Loucy (cell line): Measurements from ENCODE around the gene POLR3B.

ENCODE experiments used
- H2AFZ ChIP-seq: fragments of 200-600 bp; sonication (generic); 2 replicates; pipeline ENCODE4 v1.6.0; 2016; ENCODE audit warnings: antibody characterized with exemption, mild to moderate bottlenecking, low read length, moderate library complexity
- H3F3A ChIP-seq: fragments of 200-600 bp; 2 replicates; pipeline ENCODE4 v1.6.0; 2016; ENCODE audit warnings: antibody characterized with exemption, low read depth, mild to moderate bottlenecking
- H3K27me3 ChIP-seq: fragments of 200-600 bp; sonication (generic); 2 replicates; pipeline ENCODE4 v1.6.1; 2014; ENCODE audit warnings: low read length, mild to moderate bottlenecking; ENCODE audit not compliant: insufficient read depth, poor library complexity, severe bottlenecking
- H3K36me3 ChIP-seq: fragments of 200-600 bp; sonication (generic); 2 replicates; pipeline ENCODE4 v1.6.1; 2016; ENCODE audit warnings: low read length; ENCODE audit not compliant: insufficient read depth
- H3K4me1 ChIP-seq: fragments of 200-600 bp; sonication (generic); 2 replicates; pipeline ENCODE4 v1.5.1; 2014; ENCODE audit warnings: low read length, mild to moderate bottlenecking; ENCODE audit not compliant: insufficient read depth, poor library complexity, severe bottlenecking
- H3K4me2 ChIP-seq: fragments of 200-600 bp; sonication (generic); 2 replicates; pipeline ENCODE4 v1.6.0; 2014; ENCODE audit warnings: antibody characterized with exemption, low read length, low read depth, mild to moderate bottlenecking; ENCODE audit not compliant: poor library complexity, severe bottlenecking
- H3K4me3 ChIP-seq: fragments of 200-600 bp; sonication (generic); 2 replicates; pipeline ENCODE4 v1.5.1; 2014; ENCODE audit warnings: low read length, mild to moderate bottlenecking, mixed read lengths; ENCODE audit not compliant: poor library complexity, severe bottlenecking
- H3K79me2 ChIP-seq: fragments of 200-600 bp; sonication (generic); 2 replicates; pipeline ENCODE4 v1.6.1; 2014; ENCODE audit warnings: low read length; ENCODE audit not compliant: insufficient read depth
- H3K9ac ChIP-seq: fragments of 200-600 bp; sonication (generic); 2 replicates; pipeline ENCODE4 v1.6.0; 2014; ENCODE audit warnings: mild to moderate bottlenecking, low read depth, low read length, moderate library complexity; ENCODE audit not compliant: poor library complexity, severe bottlenecking
- H3K9me2 ChIP-seq: fragments of 200-600 bp; sonication (generic); replicated peaks from 2 replicates; pipeline ENCODE4 v1.6.1; 2016; ENCODE audit warnings: low read depth, low read length, mixed read lengths
- H3K9me3 ChIP-seq: fragments of 200-600 bp; sonication (generic); 2 replicates; pipeline ENCODE4 v1.6.1; 2014; ENCODE audit warnings: mild to moderate bottlenecking, antibody characterized with exemption, low read length, low read depth; ENCODE audit not compliant: insufficient read depth
- H4K20me1 ChIP-seq: fragments of 200-600 bp; sonication (generic); 2 replicates; pipeline ENCODE4 v1.6.0; 2014; ENCODE audit warnings: antibody characterized with exemption, low read length, mild to moderate bottlenecking; ENCODE audit not compliant: insufficient read depth, poor library complexity, severe bottlenecking
- CTCF ChIP-seq: fragments of 200-600 bp; sonication (generic); conservative IDR thresholded peaks from 2 replicates; pipeline ENCODE4 v1.5.1; 2014; ENCODE audit warnings: mild to moderate bottlenecking, antibody characterized with exemption, low read length
- EZH2phosphoT487 ChIP-seq: fragments of 200-600 bp; IDR thresholded peaks from 2 replicates; pipeline ENCODE4 v1.6.1; 2018; ENCODE audit warnings: antibody characterized with exemption, mild to moderate bottlenecking, moderate library complexity, borderline replicate concordance

The POLR3B gene

GRCh38 chr12:106480251-106480650 is 122.7 kb downstream of the POLR3B start:
- no peaks in the 10 kb centered on the region for H3K9me2 ChIP-seq
- H3K36me3 ChIP-seq = peaks cover 8% of the 10 kb centered on the region; the same call in 1 of the 2 replicates
- H3K9me3 ChIP-seq = no peaks in the 10 kb centered on the region
- TF ChIP-seq EZH2phosphoT487 = no peak
- H3K4me2 ChIP-seq = no peak overlapping the region
- no peaks in the 10 kb centered on the region for H3K4me1 ChIP-seq
- H3K9ac ChIP-seq = no peak overlapping the region
- H3K27me3 ChIP-seq = no peaks in the 10 kb centered on the region
- H3K4me3 ChIP-seq = no peak overlapping the region
- H4K20me1 ChIP-seq = no peaks in the 10 kb centered on the region
- H3K79me2 ChIP-seq = no peaks in the 10 kb centered on the region
- no peak overlapping the region for H2AFZ ChIP-seq
- H3F3A ChIP-seq = no peaks in the 10 kb centered on the region

GRCh38 chr12:106481246-106481645 is 123.7 kb downstream of the POLR3B start:
- no peaks in the 10 kb centered on the region for H3F3A ChIP-seq
- TF ChIP-seq CTCF (no peak), EZH2phosphoT487 (no peak)
- H2AFZ ChIP-seq = no peak overlapping the region
- H3K4me2 ChIP-seq = no peak overlapping the region
- H3K4me3 ChIP-seq = no peak overlapping the region
- no peak overlapping the region for H3K9ac ChIP-seq
- H3K27me3 ChIP-seq = no peaks in the 10 kb centered on the region
- H3K4me1 ChIP-seq = no peaks in the 10 kb centered on the region
- no peaks in the 10 kb centered on the region for H3K9me2 ChIP-seq
- H4K20me1 ChIP-seq = no peaks in the 10 kb centered on the region
- H3K9me3 ChIP-seq = no peaks in the 10 kb centered on the region
- H3K79me2 ChIP-seq = no peaks in the 10 kb centered on the region
- H3K36me3 ChIP-seq = peaks cover 8% of the 10 kb centered on the region; the same call in 1 of the 2 replicates

DNA sequence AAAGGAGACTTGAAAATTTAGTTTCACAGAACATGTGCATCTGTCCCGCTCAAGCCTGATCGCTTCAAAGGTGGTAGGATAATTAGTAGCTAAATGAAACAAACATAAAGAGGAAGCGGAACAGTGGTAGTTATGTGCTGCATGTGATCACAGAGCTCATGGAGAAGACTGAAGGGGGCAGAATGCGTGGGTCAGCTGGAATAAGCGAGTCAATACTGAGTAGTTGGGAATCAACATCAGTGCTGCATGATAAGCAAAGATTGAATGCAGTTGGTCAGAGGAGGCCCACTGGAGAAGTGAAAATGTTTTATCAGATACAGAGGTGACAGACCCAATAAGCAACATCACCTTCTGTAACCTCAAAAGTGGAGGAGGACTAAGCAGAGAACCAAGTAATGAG is 130.1 kb downstream of the POLR3B start:
- Histone ChIP-seq H3K4me2 (no peak overlapping the region), H3K36me3 (0 out of 2 replicates have a peak, but pooled peaks cover under 1% of the 10 kb centered on the region), H3K4me1 (no peaks in the 10 kb centered on the region), H3K9me2 (no peaks in the 10 kb centered on the region), H4K20me1 (no peaks in the 10 kb centered on the region), H3K27me3 (no peaks in the 10 kb centered on the region), H3F3A (no peaks in the 10 kb centered on the region), H3K9me3 (no peaks in the 10 kb centered on the region), H3K79me2 (no peaks in the 10 kb centered on the region), H3K4me3 (no peak overlapping the region), H2AFZ (no peak overlapping the region), H3K9ac (no peak overlapping the region)
- TF ChIP-seq CTCF (no peak), EZH2phosphoT487 (no peak)

GRCh38 chr12:106488884-106489283 is 131.3 kb downstream of the POLR3B start:
- TF ChIP-seq CTCF (no peak), EZH2phosphoT487 (no peak)
- H3K9me3 ChIP-seq = no peaks in the 10 kb centered on the region
- no peaks in the 10 kb centered on the region for H3K27me3 ChIP-seq
- H3K79me2 ChIP-seq = no peaks in the 10 kb centered on the region
- H3K9ac ChIP-seq = no peak overlapping the region
- no peaks in the 10 kb centered on the region for H4K20me1 ChIP-seq
- H3K4me3 ChIP-seq = no peak overlapping the region
- no peak overlapping the region for H3K4me2 ChIP-seq
- no peaks in the 10 kb centered on the region for H3K36me3 ChIP-seq
- no peak overlapping the region for H2AFZ ChIP-seq
- no peaks in the 10 kb centered on the region for H3F3A ChIP-seq
- no peaks in the 10 kb centered on the region for H3K9me2 ChIP-seq
- no peaks in the 10 kb centered on the region for H3K4me1 ChIP-seq
